Measurements from ENCODE around the gene HLA-B. TPM values are rescaled to one million over a fixed set of nuclear protein-coding genes. Genes with fewer than 3 reads are reported as not detected.

The HLA-B gene
- total RNA-seq, 1 experiment from 2014 or later, result 55.4 TPM

DNA sequence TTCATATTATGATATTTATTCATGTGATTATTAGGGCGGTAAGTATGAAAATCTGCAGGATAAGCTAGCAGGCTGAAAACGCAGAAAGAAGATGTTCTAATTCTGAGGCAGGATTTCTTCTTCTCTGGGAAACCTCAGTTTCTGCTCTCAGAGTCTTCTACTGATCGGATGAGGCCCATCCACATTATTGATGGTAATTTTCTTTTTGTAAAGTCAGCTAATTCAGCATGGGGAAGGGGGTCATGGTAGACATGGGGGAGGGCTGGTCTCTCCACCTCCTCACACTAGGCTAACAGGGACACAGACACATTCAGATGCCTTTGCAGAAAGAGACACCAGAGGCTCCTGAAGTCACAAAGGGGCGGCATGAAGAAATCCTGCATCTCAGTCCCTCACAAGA, 24.7 kb upstream of the HLA-B start:
- ChIA-PET POLR2A (ENCODE audit: unreplicated experiment) (no interaction called here), CTCF (no interaction called here)
- Histone ChIP-seq H3K9me2 (replicated peaks; ENCODE audit: low read length) (no peaks in the 10 kb centered on the region), H3K27ac (ENCODE audit: low read length) (no peak overlapping the region), H3K36me3 (ENCODE audit: low read depth, low read length) (no peaks in the 10 kb centered on the region), H3K9ac (ENCODE audit: low read length) (no peak overlapping the region), H3K9me3 (ENCODE audit: low read length) (no peaks in the 10 kb centered on the region), H3K4me1 (ENCODE audit: insufficient read depth, low read length) (peaks cover 10% of the 10 kb centered on the region), H2AFZ (ENCODE audit: low read length) (no peak overlapping the region), H4K20me1 (ENCODE audit: low read length) (no peaks in the 10 kb centered on the region), H3K79me2 (ENCODE audit: low read length) (no peaks in the 10 kb centered on the region), H3F3A (ENCODE audit: low read length, unreplicated experiment) (no peaks in the 10 kb centered on the region), H3K27me3 (ENCODE audit: low read length) (peaks cover under 1% of the 10 kb centered on the region; the same call in 1 of the 2 replicates), H3K4me2 (ENCODE audit: low read length) (no peak overlapping the region), H3K4me3 (ENCODE audit: low read length) (no peak overlapping the region)
- ATAC-seq, result no peak
- intact Hi-C loops (cut with micrococcal nuclease), result no loop called here
- no peak for DNase-seq
- TF ChIP-seq CTCF (conservative IDR thresholded peaks at IDR 0.05; ENCODE audit: low read depth, low read length), result no peak
- TF ChIP-seq EZH2 (IDR thresholded peaks at IDR 0.05; ENCODE audit: low read length, unreplicated experiment), result no peak
- TF ChIP-seq EZH2phosphoT487 (IDR thresholded peaks at IDR 0.05; ENCODE audit: borderline replicate concordance, low read length), result no peak
- no TSS peak for BruUV-seq (replicated peaks)

- CTCF ChIA-PET, result interaction anchor here (0.6 to 0.7 kb wide), 2 partner anchors 107 to 177 kb away, joined by 3 to 5 read pairs; no protein-coding TSS in a partner anchor
- Histone ChIP-seq H3K27me3 (ENCODE audit: low read length) (peaks cover 6% of the 10 kb centered on the region; the same call in 1 of the 2 replicates), H2AFZ (ENCODE audit: low read length) (no peak overlapping the region; the same call in 1 of the 2 replicates), H3K4me2 (ENCODE audit: low read length) (peak overlapping the region; percentile 45), H3K27ac (ENCODE audit: low read length) (no peak overlapping the region), H3K9ac (ENCODE audit: low read length) (no peak overlapping the region), H3K36me3 (ENCODE audit: low read depth, low read length) (no peaks in the 10 kb centered on the region), H3K9me2 (replicated peaks; ENCODE audit: low read length) (no peaks in the 10 kb centered on the region), H3K4me1 (ENCODE audit: insufficient read depth, low read length) (peaks cover 10% of the 10 kb centered on the region), H3F3A (ENCODE audit: low read length, unreplicated experiment) (no peaks in the 10 kb centered on the region), H4K20me1 (ENCODE audit: low read length) (no peaks in the 10 kb centered on the region), H3K4me3 (ENCODE audit: low read length) (no peak overlapping the region), H3K79me2 (ENCODE audit: low read length) (no peaks in the 10 kb centered on the region), H3K9me3 (ENCODE audit: low read length) (no peaks in the 10 kb centered on the region)
- TF ChIP-seq EZH2 (IDR thresholded peaks at IDR 0.05; ENCODE audit: low read length, unreplicated experiment) (no peak), EZH2phosphoT487 (IDR thresholded peaks at IDR 0.05; ENCODE audit: borderline replicate concordance, low read length) (no peak), CTCF (conservative IDR thresholded peaks at IDR 0.05; ENCODE audit: low read depth, low read length) (no peak)
- DNase-seq, result peak; percentile 58
- ATAC-seq, result peak; percentile 74
- POLR2A ChIA-PET (ENCODE audit: unreplicated experiment), result interaction anchor here (0.5 kb wide), 1 partner anchor 212 kb away, joined by 3 read pairs; no protein-coding TSS in a partner anchor
- no TSS peak for BruUV-seq (replicated peaks)
- intact Hi-C loops (cut with micrococcal nuclease), result no loop called here
Measured at GRCh38 chr6:31379850-31380249, 22.9 kb upstream of the HLA-B start.

DNA sequence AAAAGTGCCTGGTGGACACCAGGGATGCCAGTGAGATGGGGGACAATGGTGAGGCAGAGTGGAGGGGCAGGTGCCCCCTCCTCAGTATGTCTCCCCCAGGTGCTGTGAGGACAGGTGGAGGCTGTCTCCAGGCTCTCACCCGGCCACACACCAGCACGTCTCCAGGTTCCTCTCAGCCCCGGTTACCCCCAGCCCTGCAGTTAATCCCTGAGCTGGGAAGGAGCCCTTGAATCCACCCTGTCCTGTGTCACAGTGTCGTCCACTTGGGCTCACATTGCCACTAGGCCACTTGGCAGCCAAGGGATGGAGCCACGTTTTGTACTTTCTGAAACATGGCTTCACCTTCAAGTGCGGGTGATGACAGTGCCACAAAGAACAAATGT, 21.7 kb upstream of the HLA-B start:
- no TSS peak for BruUV-seq (replicated peaks)
- Histone ChIP-seq H3K9me2 (replicated peaks; ENCODE audit: low read length) (no peaks in the 10 kb centered on the region), H4K20me1 (ENCODE audit: low read length) (no peaks in the 10 kb centered on the region), H3K4me1 (ENCODE audit: insufficient read depth, low read length) (peaks cover 10% of the 10 kb centered on the region), H3K4me2 (ENCODE audit: low read length) (no peak overlapping the region), H3K4me3 (ENCODE audit: low read length) (no peak overlapping the region), H3K36me3 (ENCODE audit: low read depth, low read length) (no peaks in the 10 kb centered on the region), H3K9me3 (ENCODE audit: low read length) (no peaks in the 10 kb centered on the region), H3K27me3 (ENCODE audit: low read length) (peaks cover 6% of the 10 kb centered on the region; the same call in 1 of the 2 replicates), H3K79me2 (ENCODE audit: low read length) (no peaks in the 10 kb centered on the region), H3K9ac (ENCODE audit: low read length) (no peak overlapping the region), H3K27ac (ENCODE audit: low read length) (no peak overlapping the region), H3F3A (ENCODE audit: low read length, unreplicated experiment) (no peaks in the 10 kb centered on the region), H2AFZ (ENCODE audit: low read length) (no peak overlapping the region)
- no peak for TF ChIP-seq CTCF (conservative IDR thresholded peaks at IDR 0.05; ENCODE audit: low read depth, low read length)
- no peak for DNase-seq
- ATAC-seq, result no peak
- ChIA-PET POLR2A (ENCODE audit: unreplicated experiment) (no interaction called here), CTCF (no interaction called here)
- intact Hi-C loops (cut with micrococcal nuclease), result no loop called here

Data from PC-3 (cell line).